ENCODE results near the gene FCGR3B.
"Not testable (repeated sequence)": the region's sequence is repeated elsewhere in the genome, so short reads cannot be mapped to it uniquely, and the experiment has no call there.

DNA sequence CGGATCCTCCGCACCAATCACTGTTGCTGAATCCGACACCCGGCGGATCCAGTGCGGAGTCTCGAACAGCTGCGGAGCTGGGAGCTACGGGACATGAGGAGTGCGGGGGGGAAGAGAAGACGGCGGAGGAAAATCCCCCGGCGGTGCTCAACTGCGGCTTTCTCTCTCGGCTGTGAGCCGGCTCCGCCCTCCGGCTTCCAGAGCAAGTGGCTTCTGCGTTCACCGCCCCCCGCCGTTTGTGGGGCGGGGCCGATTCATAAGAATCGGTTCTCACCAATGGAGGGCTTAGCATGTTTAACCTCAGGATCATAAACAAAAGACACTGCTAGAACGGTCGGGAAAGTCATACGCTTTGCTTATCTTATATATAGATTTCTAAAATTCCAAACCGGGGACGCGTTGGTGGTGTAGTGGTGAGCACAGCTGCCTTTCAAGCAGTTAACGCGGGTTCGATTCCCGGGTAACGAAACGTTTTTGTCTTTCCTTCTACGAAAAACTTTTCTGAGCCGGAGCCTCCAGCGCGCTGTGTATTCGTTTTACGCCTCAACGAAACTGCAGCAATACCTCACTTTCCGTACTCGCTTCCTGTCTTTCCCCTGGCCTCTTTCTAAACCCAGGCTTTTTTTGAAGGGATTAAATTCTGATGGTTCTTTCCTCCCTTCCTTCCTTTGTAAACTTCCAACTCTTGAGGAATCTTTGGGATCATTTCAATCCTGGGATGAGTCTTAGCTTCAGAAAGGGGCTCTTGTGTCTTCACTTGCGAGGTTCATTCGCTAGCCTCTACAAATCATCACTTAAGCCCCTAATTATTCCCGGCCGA lies 18.4 kb downstream of the FCGR3B start:
- not testable (repeated sequence) for TF ChIP-seq CTCF (conservative IDR thresholded peaks at IDR 0.05; ENCODE audit: low read depth, low read length); EZH2 (IDR thresholded peaks at IDR 0.05; ENCODE audit: low read length, unreplicated experiment); EZH2phosphoT487 (IDR thresholded peaks at IDR 0.05; ENCODE audit: borderline replicate concordance, low read length)
